ELF-1 (cell line): Measurements from ENCODE around the gene AP2M1.

Experiments
- DNase-seq: peaks from one replicate; pipeline ENCODE4 v3.0.0-alpha.2; 2016; ENCODE audit warnings: low read depth, low spot score

Gene AP2M1

DNA sequence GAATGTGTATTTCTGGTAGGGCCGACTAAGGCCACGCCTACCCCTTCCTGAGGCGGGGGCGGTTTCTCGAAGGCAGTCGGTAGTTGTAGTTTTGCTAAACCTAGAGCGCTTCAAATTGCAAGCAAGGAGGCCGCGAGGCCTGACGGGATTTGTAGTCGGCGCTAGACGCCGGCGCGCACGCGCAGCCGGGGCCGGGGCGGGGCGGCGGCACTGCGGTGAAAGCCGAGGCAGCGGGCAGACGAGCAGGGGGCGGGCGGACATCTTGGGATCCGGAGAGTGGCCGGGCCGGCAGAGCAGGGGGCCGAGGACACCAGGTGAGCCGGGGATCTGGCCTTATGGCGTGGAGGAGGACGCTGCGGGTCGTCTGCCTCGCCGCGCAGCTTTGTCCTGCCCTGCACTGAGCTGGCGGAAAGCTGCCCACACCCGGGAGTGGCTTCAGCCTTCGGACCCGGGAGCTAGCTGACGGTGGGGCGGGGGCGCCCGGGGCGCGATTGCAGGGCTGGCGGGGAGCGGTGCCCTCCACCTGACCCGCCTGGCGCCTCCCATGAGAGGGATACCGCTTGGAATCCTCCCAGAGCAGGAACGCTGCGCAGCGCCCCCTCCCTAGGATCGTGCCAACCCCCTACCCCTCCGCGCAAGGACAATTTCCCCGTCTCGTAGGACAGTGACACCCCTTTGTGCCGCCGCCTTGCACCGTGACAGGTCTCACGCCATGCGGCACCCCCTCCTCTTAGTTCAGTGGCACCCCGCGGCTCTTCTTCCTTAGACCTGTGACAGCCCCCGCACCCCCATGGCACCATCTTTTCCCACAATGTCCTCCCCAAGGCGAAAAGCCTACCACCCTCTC lies at the start of gene AP2M1:
AP2M1 (plus strand) TSS at position 210 of the 847 bp plus-strand sequence. CDS start 2,139 bp downstream, outside the sequence.
- DNase-seq, result peak; percentile 100

- no peak for DNase-seq
These were observed 48.6 kb upstream of the AP2M1 start for GRCh38 chr3:184126006-184126405.

GRCh38 chr3:184129012-184129411 lies 45.6 kb upstream of the AP2M1 start:
- DNase-seq, result peak; percentile 67

GRCh38 chr3:184132945-184133344 lies 41.7 kb upstream of the AP2M1 start:
- DNase-seq, result no peak

GRCh38 chr3:184133840-184134745 lies 40.6 kb upstream of the AP2M1 start:
- DNase-seq, result peak; percentile 82

- DNase-seq, result no peak
These were observed 39.9 kb upstream of the AP2M1 start for GRCh38 chr3:184134746-184135148.

DNA sequence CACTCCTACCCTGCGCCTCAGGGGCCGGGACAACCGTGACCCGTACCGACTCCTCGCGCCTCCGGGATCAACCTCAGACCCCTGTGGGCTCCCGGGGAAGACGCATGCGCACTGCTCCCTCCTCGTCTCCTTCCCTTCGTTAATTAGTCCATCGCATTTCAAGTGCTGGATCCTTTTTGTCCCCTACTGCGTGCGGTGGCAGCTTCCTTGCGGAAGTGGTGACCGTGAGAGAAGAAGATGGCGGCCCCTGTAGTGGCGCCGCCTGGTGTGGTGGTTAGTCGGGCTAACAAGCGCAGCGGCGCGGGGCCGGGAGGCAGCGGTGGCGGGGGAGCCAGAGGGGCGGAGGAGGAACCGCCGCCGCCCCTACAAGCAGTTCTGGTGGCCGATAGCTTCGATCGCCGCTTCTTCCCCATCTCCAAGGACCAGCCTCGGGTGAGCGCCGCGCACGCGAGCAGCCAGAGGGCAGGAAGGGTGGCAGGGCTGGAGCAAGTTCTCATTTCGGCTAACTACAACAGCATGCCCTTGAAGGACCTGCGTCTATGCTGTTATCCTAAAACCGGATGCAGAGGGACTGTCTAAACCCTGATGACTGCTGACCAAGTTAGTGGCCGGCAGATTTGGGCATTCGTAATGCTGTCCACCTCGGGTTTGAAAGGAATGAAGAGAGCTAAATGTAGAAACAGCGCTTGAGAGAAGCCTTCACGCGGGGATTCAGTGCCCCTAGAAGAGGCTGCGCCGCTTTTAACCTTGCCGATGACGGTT lies 39.3 kb upstream of the AP2M1 start, which contains the start of gene EIF2B5:
EIF2B5 (plus strand) TSS at position 210 of the 762 bp plus-strand sequence; CDS start at position 238, 28 bp downstream.
- peak; percentile 91 for DNase-seq

- DNase-seq, result no peak
These were observed 38.8 kb upstream of the AP2M1 start for GRCh38 chr3:184135911-184136260.

- no peak for DNase-seq
These were observed 34.2 kb upstream of the AP2M1 start for GRCh38 chr3:184140436-184140835.

DNA sequence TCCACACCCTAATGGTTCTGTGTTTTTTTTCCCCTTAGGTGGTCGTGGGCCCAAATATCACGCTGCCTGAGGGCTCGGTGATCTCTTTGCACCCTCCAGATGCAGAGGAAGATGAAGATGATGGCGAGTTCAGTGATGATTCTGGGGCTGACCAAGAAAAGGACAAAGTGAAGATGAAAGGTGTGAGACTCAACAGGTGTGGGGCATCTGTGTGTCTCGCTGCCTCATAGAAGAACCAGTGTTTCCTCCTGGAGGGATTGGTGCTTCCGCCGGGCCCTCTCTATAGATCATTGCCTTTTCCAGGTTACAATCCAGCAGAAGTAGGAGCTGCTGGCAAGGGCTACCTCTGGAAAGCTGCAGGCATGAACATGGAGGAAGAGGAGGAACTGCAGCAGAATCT lies 32.5 kb upstream of the AP2M1 start:
- DNase-seq, result no peak

DNA sequence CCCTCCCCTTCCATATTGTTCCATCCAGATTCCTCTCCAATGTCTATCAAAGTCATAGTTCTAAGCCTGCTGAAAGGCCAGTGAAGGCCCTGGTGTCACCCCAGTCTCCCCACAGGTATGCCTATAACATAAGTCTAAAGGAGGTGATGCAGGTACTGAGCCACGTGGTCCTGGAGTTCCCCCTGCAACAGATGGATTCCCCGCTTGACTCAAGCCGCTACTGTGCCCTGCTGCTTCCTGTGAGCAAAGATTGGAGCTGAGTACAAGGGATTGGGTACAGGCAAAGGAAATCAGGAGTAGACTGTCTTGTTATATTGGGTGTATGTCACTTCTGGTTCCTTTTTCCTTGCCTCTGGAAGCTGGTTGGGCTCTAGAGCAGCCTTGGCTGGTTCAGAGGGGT lies 31.3 kb upstream of the AP2M1 start:
- DNase-seq, result no peak

DNA sequence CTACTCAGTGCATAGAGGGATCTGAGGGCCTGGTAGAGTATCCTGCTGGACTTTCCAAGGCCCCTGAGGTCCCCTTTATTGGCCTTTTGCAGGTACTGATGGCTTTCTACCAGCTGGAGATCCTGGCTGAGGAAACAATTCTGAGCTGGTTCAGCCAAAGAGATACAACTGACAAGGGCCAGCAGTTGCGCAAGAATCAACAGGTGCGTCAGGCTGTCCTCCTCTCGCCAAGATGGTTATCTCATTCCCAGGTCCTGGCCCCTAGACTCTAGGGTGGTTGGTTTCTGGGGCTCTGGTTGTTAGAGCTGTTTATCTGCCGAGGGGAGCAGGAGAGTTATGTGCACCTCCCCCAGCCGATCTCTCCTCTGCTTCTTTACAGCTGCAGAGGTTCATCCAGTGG lies 30.1 kb upstream of the AP2M1 start:
- DNase-seq, result no peak

DNA sequence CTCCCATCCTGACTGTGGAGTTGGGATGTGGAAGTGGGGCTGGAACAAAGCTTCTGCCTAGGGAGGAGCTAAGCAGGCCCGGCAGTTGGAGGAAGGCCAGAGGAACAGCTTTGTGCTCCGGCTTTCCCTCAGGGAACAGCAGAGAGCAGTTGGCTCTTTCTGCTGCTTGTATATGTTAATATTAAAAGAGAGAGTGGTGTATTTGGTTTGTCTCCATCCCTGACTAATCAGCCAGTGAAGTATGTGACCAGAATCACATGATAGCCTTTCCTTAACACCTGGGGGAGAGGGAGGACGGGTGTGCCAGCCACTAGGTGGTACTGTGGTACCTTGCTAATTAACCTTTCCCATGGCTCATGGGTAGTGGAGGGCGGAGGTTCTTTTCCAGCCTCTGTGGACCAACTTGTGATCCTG lies 29.5 kb upstream of the AP2M1 start:
- DNase-seq, result peak; percentile 60

- DNase-seq, result no peak
These were observed 28.8 kb upstream of the AP2M1 start for GRCh38 chr3:184145751-184146270.

DNA sequence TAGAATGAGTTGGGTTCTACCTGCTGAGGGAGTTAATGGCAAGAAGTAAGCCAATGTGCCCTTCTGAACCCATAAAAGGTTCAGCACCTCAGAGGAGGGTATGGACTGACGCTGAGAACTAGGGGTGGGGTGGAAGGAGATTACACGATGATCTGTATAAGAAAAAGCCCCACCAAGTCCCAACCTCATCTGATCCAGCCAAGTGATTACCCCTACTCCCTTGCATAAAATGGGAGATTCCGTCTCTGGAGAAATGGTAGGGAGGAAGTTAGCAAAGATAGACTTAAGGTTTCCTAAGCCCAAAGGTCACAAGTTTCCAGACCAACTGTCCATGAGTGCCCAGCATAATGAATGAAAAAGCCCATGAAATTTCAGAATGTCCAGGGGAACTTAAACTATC lies 26.6 kb upstream of the AP2M1 start:
- DNase-seq, result no peak

DNA sequence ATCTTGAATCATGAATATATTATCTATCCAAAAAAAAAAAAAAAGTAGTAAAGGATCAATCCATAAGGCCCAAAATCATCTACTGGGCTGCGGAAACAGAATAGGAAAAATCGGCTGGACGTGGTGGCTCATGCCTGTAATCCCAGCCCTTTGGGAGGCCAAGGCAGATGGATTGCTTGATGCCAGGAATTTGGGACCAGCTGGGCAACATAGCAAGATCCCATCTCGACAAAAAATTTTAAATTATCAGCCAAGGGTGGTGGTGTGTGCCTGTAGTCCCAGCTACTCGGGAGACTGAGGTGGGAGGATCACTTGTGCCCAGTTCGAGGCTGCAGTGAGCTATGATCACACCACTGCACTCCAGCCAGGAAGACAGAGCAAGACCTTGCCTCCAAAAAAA lies 25.5 kb upstream of the AP2M1 start:
- no peak for DNase-seq

- peak; percentile 19 for DNase-seq
These were observed 24.9 kb upstream of the AP2M1 start for GRCh38 chr3:184149770-184150169.

DNA sequence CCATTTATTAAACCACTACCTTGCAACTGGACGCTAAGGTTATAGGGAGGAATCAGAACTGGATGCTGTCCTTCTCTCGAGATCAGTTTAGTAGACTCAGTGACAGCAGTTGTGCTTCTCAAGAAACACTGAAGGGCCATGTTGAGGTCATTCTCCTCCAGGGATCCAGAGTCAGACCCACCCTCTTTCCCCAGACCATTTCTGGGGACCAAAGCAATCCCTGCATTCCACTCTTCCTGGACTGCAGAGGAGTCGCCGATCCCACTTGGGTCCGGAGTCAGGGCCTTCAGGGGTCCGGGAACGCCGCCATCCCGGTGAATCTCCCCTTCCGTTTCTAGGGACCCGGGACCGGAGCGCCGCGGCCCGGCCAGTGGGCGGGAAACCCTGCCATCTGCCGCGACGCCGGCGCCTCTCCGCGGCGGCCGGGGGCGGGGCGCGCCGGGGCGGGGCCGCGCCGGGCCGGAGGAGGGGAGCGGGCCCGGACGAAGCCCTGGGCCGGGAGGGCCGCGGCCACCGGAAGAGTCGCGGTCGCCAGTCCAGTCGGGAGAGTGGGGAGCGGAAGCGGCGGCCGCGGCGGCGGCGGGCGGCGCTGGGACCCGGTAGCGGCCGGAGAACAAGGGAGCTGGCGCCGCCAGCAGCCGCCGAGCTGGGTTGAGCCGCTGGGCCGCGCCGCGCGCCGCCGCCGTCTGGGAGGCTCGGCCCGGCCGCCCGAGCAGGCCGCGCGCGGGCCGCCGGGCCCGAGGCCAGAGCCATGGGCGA lies 19.6 kb upstream of the AP2M1 start, which contains the start of gene DVL3:
DVL3 (plus strand) TSS at position 493 of the 759 bp plus-strand sequence; CDS start at position 752, 259 bp downstream.
- peak; percentile 69 for DNase-seq

DNA sequence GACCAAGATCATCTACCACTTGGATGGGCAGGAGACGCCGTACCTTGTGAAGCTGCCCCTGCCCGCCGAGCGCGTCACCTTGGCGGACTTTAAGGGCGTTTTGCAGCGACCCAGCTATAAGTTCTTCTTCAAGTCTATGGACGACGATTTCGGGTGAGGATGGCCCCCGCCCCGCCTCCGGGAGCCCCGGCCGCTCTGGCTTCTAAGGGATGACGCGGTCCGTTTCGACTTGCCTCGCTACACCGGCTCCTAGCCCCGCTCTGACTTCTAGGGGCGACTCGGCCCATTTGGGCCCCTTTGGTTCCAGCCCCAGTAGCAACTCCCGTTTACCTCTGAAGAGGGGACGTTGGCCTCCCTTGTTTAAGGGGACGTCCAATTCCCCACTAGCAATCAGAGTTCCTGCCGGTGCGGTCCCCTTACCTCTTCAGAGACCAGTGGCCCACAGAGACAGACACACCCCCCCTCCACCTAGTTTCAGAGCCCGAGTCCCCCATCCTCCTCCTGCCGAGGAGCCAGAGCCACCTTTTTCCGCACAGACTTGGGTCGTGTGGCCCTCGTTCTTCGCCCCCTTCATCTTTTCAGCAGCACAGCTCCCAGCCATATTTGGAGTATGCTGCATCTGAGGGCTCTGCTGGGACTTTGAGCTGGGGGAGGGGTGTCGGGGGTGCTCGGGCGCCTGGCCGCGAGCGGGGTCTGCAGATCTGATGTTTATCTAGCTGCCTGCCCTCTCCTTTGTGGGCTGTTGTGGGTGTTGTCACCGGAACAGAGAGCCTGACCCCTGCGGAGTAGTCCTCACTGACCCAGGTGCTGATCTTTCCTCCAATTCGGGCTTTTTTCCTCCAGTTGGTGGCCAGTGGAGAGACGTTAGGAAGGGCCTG lies 18.8 kb upstream of the AP2M1 start:
- DNase-seq, result peak; percentile 52
